Measurements from ENCODE around the gene SLC35F1. TPM values are rescaled to one million over a fixed set of nuclear protein-coding genes. Genes with fewer than 3 reads are reported as not detected.

Gene SLC35F1
- total and polyA plus RNA-seq, 4 donors: 0.01 to 0.09 (median 0.08) TPM; not detected in 1

GRCh38 chr6:118197539-118197938, 290.5 kb downstream of the SLC35F1 start:
- 62% methylated on average over 3 of the region's 3 CpGs for WGBS

More at GRCh38 chr6:118197539-118197938, 290.5 kb downstream of the SLC35F1 start:
- TF ChIP-seq RAD21 (IDR thresholded peaks at IDR 0.05) (no peak), ATF3 (IDR thresholded peaks at IDR 0.05) (no peak), EGR1 (IDR thresholded peaks at IDR 0.05; ENCODE audit: low read depth in 2 of 2) (no peak), ZBTB33 (IDR thresholded peaks at IDR 0.05) (no peak), FOXA1 (IDR thresholded peaks at IDR 0.05) (no peak), GABPA (IDR thresholded peaks at IDR 0.05 in 1 of 2, conservative IDR thresholded peaks at IDR 0.05 in 1 of 2) (no peak), RXRA (IDR thresholded peaks at IDR 0.05) (no peak), HNF4A (conservative IDR thresholded peaks at IDR 0.05) (no peak), MAX (IDR thresholded peaks at IDR 0.05) (no peak), CTCF (IDR thresholded peaks at IDR 0.05; ENCODE audit: low read depth, low read length, missing input control) (no peak), HNF4G (IDR thresholded peaks at IDR 0.05) (no peak), JUND (IDR thresholded peaks at IDR 0.05) (no peak), REST (IDR thresholded peaks at IDR 0.05) (no peak), FOXA2 (IDR thresholded peaks at IDR 0.05) (no peak)
- H3K27ac ChIP-seq (ENCODE audit: low read depth in 1 of 2, low read length in 2 of 2): no peak overlapping the region
- no peak overlapping the region for H3K4me3 ChIP-seq (ENCODE audit: low read depth in 1 of 3, low read length in 3 of 3)
- H3K9me3 ChIP-seq (ENCODE audit: control insufficient read depth in 4 of 4, low read length in 3 of 4): no peaks in the 10 kb centered on the region
- no peaks in the 10 kb centered on the region for H3K36me3 ChIP-seq (ENCODE audit: control insufficient read depth in 4 of 4, insufficient read depth in 3 of 4, low read depth in 1 of 4, low read length in 3 of 4)
- no peaks in the 10 kb centered on the region for H3K27me3 ChIP-seq (ENCODE audit: control insufficient read depth in 4 of 4, insufficient read depth in 4 of 4, low read length in 3 of 4)
- no peak for DNase-seq (ENCODE audit: low spot score)
- H3K9ac ChIP-seq (ENCODE audit: low read depth in 1 of 2, low read length in 2 of 2): no peak overlapping the region
- H3K4me1 ChIP-seq (ENCODE audit: control insufficient read depth in 4 of 4, insufficient read depth in 4 of 4, low read length in 3 of 4): no peaks in the 10 kb centered on the region

All from liver (tissue), 9 donors.